Calu3 (cell line): ENCODE results near the gene FOSL1. TPM values are rescaled to one million over a fixed set of nuclear protein-coding genes. Genes with fewer than 3 reads are reported as not detected.

Source experiments
- BruUV-seq: library from RNA; stranded (reverse); fragments of 400-500 nt; replicated peaks from 2 replicates; lab custom pipeline; 2021; lab: Mats Ljungman, UMichigan
- CTCF ChIA-PET: fragments of 300-600 bp; sonication (Branson Sonifier 250); formaldehyde crosslinking; loops from one replicate; lab custom pipeline; 2022; ENCODE audit warnings: antibody characterized with exemption; lab: Charles Lee
- DNase-seq: peaks from one replicate; pipeline ENCODE4 v3.0.0; 2022
- H3K27ac Mint-ChIP-seq: one replicate; pipeline ENCODE4 v1.8.0; 2022; ENCODE audit warnings: mixed read lengths; ENCODE audit not compliant: unreplicated experiment
- H3K27me3 Mint-ChIP-seq: one replicate; pipeline ENCODE4 v1.8.0; 2022; ENCODE audit warnings: mixed read lengths; ENCODE audit not compliant: unreplicated experiment
- H3K36me3 Mint-ChIP-seq: one replicate; pipeline ENCODE4 v1.8.0; 2022; ENCODE audit warnings: mild to moderate bottlenecking, moderate library complexity, mixed read lengths; ENCODE audit not compliant: insufficient read depth, unreplicated experiment
- H3K4me1 Mint-ChIP-seq: one replicate; pipeline ENCODE4 v1.8.0; 2022; ENCODE audit warnings: mild to moderate bottlenecking, low read depth, mixed read lengths; ENCODE audit not compliant: unreplicated experiment
- H3K4me3 Mint-ChIP-seq: one replicate; pipeline ENCODE4 v1.8.0; 2022; ENCODE audit warnings: mild to moderate bottlenecking, low read depth, moderate library complexity, mixed read lengths; ENCODE audit not compliant: unreplicated experiment
- H3K9me3 Mint-ChIP-seq: one replicate; pipeline ENCODE4 v1.8.0; 2022; ENCODE audit warnings: low read depth, mixed read lengths; ENCODE audit not compliant: unreplicated experiment
- CTCF ChIP-seq: fragments of 200-600 bp; IDR thresholded peaks from one replicate; pipeline ENCODE4 v1.8.0; 2022; ENCODE audit warnings: antibody characterized with exemption; ENCODE audit not compliant: unreplicated experiment
- intact Hi-C: fragments of 100-400 bp; cut with micrococcal nuclease; formaldehyde crosslinking; loops from one replicate; pipeline ENCODE4 v1.10.0; 2022; ENCODE audit not compliant: unreplicated experiment
- total RNA-seq: library from RNA; stranded (reverse); gene quantifications from 2 replicates; pipeline ENCODE4 v1.2.3, GENCODE V29; 2022

Gene FOSL1
- total RNA-seq, 1 experiment from 2014 or later = 76.1 TPM

GRCh38 chr11:65870706-65871681, 29.2 kb downstream of the FOSL1 start:
- DNase-seq = no peak
- Mint-ChIP-seq H3K4me1 (peaks cover 9% of the 10 kb centered on the region), H3K36me3 (peaks cover 35% of the 10 kb centered on the region), H3K9me3 (no peaks in the 10 kb centered on the region), H3K4me3 (no peak overlapping the region), H3K27me3 (peaks cover 29% of the 10 kb centered on the region), H3K27ac (no peak overlapping the region)
- CTCF ChIA-PET = interaction anchor here (1.0 to 2.3 kb wide), 2 partner anchors 11 to 13 kb away, joined by 7 to 12 read pairs; partner anchors contain the start of gene MUS81
- BruUV-seq = no TSS peak
- intact Hi-C loops = no loop called here
- no peak for TF ChIP-seq CTCF

GRCh38 chr11:65870307-65870658, 29.9 kb downstream of the FOSL1 start:
- Mint-ChIP-seq H3K4me3 (no peak overlapping the region), H3K9me3 (no peaks in the 10 kb centered on the region), H3K36me3 (peaks cover 36% of the 10 kb centered on the region), H3K4me1 (peaks cover 9% of the 10 kb centered on the region), H3K27me3 (peaks cover 29% of the 10 kb centered on the region), H3K27ac (no peak overlapping the region)
- CTCF ChIA-PET = interaction anchor here (1.2 to 2.3 kb wide), 2 partner anchors 11 kb away, joined by 4 to 12 read pairs; partner anchors contain the start of gene MUS81
- DNase-seq = no peak
- no peak for TF ChIP-seq CTCF
- no TSS peak for BruUV-seq
- intact Hi-C loops = no loop called here

- TF ChIP-seq CTCF = no peak
- H3K27ac Mint-ChIP-seq = peak overlapping the region; percentile 25
Measured at GRCh38 chr11:65869643-65870306, 30.4 kb downstream of the FOSL1 start.

GRCh38 chr11:65868907-65869306, 31.3 kb downstream of the FOSL1 start:
- Mint-ChIP-seq H3K4me3 (no peak overlapping the region), H3K9me3 (no peaks in the 10 kb centered on the region), H3K27ac (no peak overlapping the region), H3K4me1 (peaks cover 9% of the 10 kb centered on the region), H3K36me3 (peaks cover 43% of the 10 kb centered on the region), H3K27me3 (peaks cover 29% of the 10 kb centered on the region)
- TSS peak; percentile 18 for BruUV-seq
- no peak for DNase-seq
- intact Hi-C loops = no loop called here
- CTCF ChIA-PET = interaction anchor here (1.2 kb wide), 1 partner anchor 9 kb away, joined by 4 read pairs; no protein-coding TSS in a partner anchor
- no peak for TF ChIP-seq CTCF

More at GRCh38 chr11:65869643-65870306, 30.4 kb downstream of the FOSL1 start:
- no TSS peak for BruUV-seq
- Mint-ChIP-seq H3K36me3 (peaks cover 40% of the 10 kb centered on the region), H3K9me3 (no peaks in the 10 kb centered on the region), H3K4me3 (no peak overlapping the region), H3K27me3 (peaks cover 29% of the 10 kb centered on the region), H3K4me1 (peaks cover 9% of the 10 kb centered on the region)
- intact Hi-C loops = no loop called here
- DNase-seq = no peak
- CTCF ChIA-PET = interaction anchor here (1.2 kb wide), 1 partner anchor 10 kb away, joined by 4 read pairs; no protein-coding TSS in a partner anchor
